Activated naive CD8-positive, alpha-beta T cell treated with anti-CD3 and anti-CD28 coated beads for 36 hours (primary cell): Measurements from ENCODE around the gene SENP7. TPM values are rescaled to one million over a fixed set of nuclear protein-coding genes. Genes with fewer than 3 reads are reported as not detected.
A peak's percentile ranks its signal among the peaks of the same experiment; 100 is the strongest.
"Not testable (repeated sequence)": the region's sequence is repeated elsewhere in the genome, so short reads cannot be mapped to it uniquely, and the experiment has no call there.

Experiments used
- DNase-seq: peaks from one replicate; pipeline ENCODE4 v3.0.0; 2021
- H3K27ac Mint-ChIP-seq: one replicate; pipeline ENCODE4 v1.8.0; 2022; ENCODE audit warnings: mild to moderate bottlenecking, moderate library complexity, mixed read lengths
- H3K27me3 Mint-ChIP-seq: one replicate; pipeline ENCODE4 v1.8.0; 2022; ENCODE audit warnings: mild to moderate bottlenecking, mixed read lengths
- H3K36me3 Mint-ChIP-seq: one replicate; pipeline ENCODE4 v1.8.0; 2021; ENCODE audit warnings: mild to moderate bottlenecking, mixed read lengths
- H3K4me1 Mint-ChIP-seq: one replicate; pipeline ENCODE4 v1.8.0; 2021; ENCODE audit warnings: mixed read lengths
- H3K4me3 Mint-ChIP-seq: one replicate; pipeline ENCODE4 v1.8.0; 2022; ENCODE audit warnings: mild to moderate bottlenecking, moderate library complexity, mixed read lengths
- H3K9me3 Mint-ChIP-seq: one replicate; pipeline ENCODE4 v1.8.0; 2022; ENCODE audit warnings: mixed read lengths
- total RNA-seq, 2 experiments: library from RNA; stranded (reverse); gene quantifications; one replicate each; pipeline ENCODE4 v1.2.3, GENCODE V29; 2021

SENP7 gene, protein sequence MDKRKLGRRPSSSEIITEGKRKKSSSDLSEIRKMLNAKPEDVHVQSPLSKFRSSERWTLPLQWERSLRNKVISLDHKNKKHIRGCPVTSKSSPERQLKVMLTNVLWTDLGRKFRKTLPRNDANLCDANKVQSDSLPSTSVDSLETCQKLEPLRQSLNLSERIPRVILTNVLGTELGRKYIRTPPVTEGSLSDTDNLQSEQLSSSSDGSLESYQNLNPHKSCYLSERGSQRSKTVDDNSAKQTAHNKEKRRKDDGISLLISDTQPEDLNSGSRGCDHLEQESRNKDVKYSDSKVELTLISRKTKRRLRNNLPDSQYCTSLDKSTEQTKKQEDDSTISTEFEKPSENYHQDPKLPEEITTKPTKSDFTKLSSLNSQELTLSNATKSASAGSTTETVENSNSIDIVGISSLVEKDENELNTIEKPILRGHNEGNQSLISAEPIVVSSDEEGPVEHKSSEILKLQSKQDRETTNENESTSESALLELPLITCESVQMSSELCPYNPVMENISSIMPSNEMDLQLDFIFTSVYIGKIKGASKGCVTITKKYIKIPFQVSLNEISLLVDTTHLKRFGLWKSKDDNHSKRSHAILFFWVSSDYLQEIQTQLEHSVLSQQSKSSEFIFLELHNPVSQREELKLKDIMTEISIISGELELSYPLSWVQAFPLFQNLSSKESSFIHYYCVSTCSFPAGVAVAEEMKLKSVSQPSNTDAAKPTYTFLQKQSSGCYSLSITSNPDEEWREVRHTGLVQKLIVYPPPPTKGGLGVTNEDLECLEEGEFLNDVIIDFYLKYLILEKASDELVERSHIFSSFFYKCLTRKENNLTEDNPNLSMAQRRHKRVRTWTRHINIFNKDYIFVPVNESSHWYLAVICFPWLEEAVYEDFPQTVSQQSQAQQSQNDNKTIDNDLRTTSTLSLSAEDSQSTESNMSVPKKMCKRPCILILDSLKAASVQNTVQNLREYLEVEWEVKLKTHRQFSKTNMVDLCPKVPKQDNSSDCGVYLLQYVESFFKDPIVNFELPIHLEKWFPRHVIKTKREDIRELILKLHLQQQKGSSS
- total RNA-seq: 10 to 100 TPM; 10.1 TPM

- Mint-ChIP-seq H3K9me3 (peaks cover 1% of the 10 kb centered on the region), H3K36me3 (peaks cover 9% of the 10 kb centered on the region), H3K27ac (peak within 1 kb of the TSS; percentile 96), H3K4me3 (peak within 1 kb of the TSS; percentile 98), H3K4me1 (peaks cover 42% of the 10 kb centered on the region), H3K27me3 (no peaks in the 10 kb centered on the region)
- peak; percentile 76 for DNase-seq
Measured at GRCh38 chr3:101512646-101513418, at the start of gene SENP7. SENP7 (minus strand) TSS chr3:101513212; CDS start chr3:101513130, 82 bp downstream.

- Mint-ChIP-seq H3K4me3 (peak within 1 kb of the TSS; percentile 91), H3K27me3 (peaks cover 8% of the 10 kb centered on the region), H3K9me3 (peaks cover 5% of the 10 kb centered on the region), H3K4me1 (peaks cover 30% of the 10 kb centered on the region), H3K36me3 (peaks cover 46% of the 10 kb centered on the region), H3K27ac (peak within 1 kb of the TSS; percentile 97)
- DNase-seq: peak; percentile 90
Measured at GRCh38 chr3:101561630-101562328, 48.8 kb upstream of the SENP7 start, which contains the start of gene TRMT10C. TRMT10C (plus strand) TSS chr3:101561868; CDS start chr3:101564782, 2,914 bp downstream.

GRCh38 chr3:101556064-101556463, 43.1 kb upstream of the SENP7 start:
- Mint-ChIP-seq H3K27ac (no peak overlapping the region), H3K36me3 (peaks cover 3% of the 10 kb centered on the region), H3K9me3 (peaks cover 3% of the 10 kb centered on the region), H3K4me3 (no peak overlapping the region), H3K4me1 (peaks cover 4% of the 10 kb centered on the region), H3K27me3 (peaks cover 12% of the 10 kb centered on the region)
- no peak for DNase-seq

DNA sequence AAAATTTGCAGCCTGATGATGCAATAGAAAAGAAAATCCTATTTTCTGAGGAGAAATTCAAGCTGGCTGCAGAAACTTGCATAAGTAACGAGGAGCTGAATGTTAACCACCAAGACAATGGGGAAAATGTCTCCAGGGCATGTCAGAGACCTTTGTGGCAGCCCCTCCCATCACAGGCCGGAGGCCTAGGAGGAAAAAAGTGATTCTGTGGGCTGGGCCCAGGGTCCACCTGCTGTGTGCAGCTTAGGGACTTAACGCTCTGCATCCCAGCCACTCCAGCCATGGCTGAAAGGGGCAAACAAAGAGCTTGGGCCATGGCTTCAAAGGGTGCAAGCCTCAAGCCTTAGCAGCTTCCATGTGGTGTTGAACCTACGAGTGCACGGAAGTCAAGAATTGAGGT, 40.4 kb upstream of the SENP7 start:
- H3K9me3 Mint-ChIP-seq, H3K4me1 Mint-ChIP-seq, H3K27me3 Mint-ChIP-seq, H3K36me3 Mint-ChIP-seq, H3K4me3 Mint-ChIP-seq, DNase-seq, H3K27ac Mint-ChIP-seq: not testable (repeated sequence)

- DNase-seq, H3K4me1 Mint-ChIP-seq, H3K36me3 Mint-ChIP-seq, H3K4me3 Mint-ChIP-seq, H3K27ac Mint-ChIP-seq, H3K27me3 Mint-ChIP-seq, H3K9me3 Mint-ChIP-seq: not testable (repeated sequence)
Measured at GRCh38 chr3:101551359-101552081, 38.5 kb upstream of the SENP7 start.

GRCh38 chr3:101549473-101549872, 36.5 kb upstream of the SENP7 start:
- DNase-seq: no peak
- Mint-ChIP-seq H3K4me1 (no peaks in the 10 kb centered on the region), H3K36me3 (no peaks in the 10 kb centered on the region), H3K9me3 (no peaks in the 10 kb centered on the region), H3K27me3 (no peaks in the 10 kb centered on the region), H3K27ac (no peak overlapping the region), H3K4me3 (no peak overlapping the region)

DNA sequence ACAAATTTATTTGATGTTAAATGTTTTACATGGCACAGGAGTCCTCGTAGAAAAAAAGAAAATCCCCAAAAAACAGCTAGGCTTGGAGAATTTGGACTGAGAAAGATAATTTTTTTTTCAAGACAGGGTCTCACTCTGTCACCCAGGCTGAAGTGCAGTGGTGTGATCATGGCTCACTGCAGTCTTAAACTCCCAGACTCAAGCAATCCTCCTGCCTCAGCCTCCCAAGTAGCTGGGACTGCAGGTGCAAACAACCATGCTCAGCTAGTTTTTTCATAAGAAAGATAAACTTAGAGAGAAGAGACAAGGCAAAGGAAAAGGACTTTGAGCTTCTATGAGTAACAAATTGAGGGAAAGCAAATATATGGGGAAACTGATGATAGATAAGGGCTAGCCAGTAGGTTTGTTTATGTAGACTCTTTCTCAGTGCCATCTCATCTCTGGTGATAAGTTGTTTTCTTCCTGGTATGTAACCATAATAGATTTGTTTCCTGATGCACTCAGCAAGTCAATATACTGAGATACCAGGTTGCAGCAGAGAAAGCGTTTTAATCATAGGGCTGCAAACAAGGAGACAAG, 35.6 kb upstream of the SENP7 start:
- Mint-ChIP-seq H3K36me3 (no peaks in the 10 kb centered on the region), H3K4me1 (peaks cover 7% of the 10 kb centered on the region), H3K4me3 (no peak overlapping the region), H3K27me3 (no peaks in the 10 kb centered on the region), H3K27ac (no peak overlapping the region), H3K9me3 (no peaks in the 10 kb centered on the region)
- DNase-seq: no peak

DNA sequence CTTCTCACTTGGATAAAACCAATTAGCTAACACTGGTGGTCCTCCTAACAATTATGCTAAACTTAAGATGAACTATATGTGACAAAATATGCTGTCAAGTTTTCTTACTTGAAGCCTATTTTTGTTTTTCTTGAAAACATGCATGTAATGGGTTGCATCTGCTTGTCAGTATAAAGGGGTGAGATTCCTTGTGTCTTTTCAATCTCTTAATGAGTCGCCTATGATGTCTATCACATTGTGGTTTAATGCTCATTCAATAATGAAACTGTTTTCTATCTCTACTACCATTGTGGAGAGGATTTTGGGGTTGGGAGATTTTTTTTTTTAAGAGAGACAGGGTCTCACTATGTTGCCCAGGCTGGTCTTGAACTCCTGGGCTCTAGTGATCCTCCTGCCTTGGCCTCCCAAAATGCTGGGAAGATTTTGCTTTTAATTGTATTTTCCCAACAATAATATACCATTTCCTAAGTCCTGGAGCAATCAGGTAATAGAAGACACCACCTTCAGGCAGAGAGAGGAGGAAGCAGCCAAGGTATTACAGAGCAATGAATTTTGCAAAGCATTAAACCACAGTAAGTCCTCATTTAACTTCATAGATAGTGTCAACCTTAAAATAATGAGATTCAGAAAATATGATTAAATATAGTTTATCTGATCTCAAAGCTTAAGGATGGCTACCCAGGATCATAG, 31.3 kb upstream of the SENP7 start:
- H3K27me3 Mint-ChIP-seq: no peaks in the 10 kb centered on the region
- no peak for DNase-seq
- peak overlapping the region; percentile 26 for H3K27ac Mint-ChIP-seq
- no peaks in the 10 kb centered on the region for H3K9me3 Mint-ChIP-seq
- H3K4me1 Mint-ChIP-seq: peaks cover 17% of the 10 kb centered on the region
- no peak overlapping the region for H3K4me3 Mint-ChIP-seq
- peaks cover 5% of the 10 kb centered on the region for H3K36me3 Mint-ChIP-seq

GRCh38 chr3:101542957-101543356, 29.9 kb upstream of the SENP7 start:
- H3K9me3 Mint-ChIP-seq: peaks cover 4% of the 10 kb centered on the region
- peaks cover 5% of the 10 kb centered on the region for H3K36me3 Mint-ChIP-seq
- no peak for DNase-seq
- peak overlapping the region; percentile 48 for H3K27ac Mint-ChIP-seq
- H3K4me1 Mint-ChIP-seq: peaks cover 17% of the 10 kb centered on the region
- no peaks in the 10 kb centered on the region for H3K27me3 Mint-ChIP-seq
- no peak overlapping the region for H3K4me3 Mint-ChIP-seq

GRCh38 chr3:101536955-101537354, 23.9 kb upstream of the SENP7 start:
- not testable (repeated sequence) for H3K36me3 Mint-ChIP-seq, H3K27me3 Mint-ChIP-seq, H3K4me1 Mint-ChIP-seq, H3K4me3 Mint-ChIP-seq, DNase-seq, H3K9me3 Mint-ChIP-seq, H3K27ac Mint-ChIP-seq

DNA sequence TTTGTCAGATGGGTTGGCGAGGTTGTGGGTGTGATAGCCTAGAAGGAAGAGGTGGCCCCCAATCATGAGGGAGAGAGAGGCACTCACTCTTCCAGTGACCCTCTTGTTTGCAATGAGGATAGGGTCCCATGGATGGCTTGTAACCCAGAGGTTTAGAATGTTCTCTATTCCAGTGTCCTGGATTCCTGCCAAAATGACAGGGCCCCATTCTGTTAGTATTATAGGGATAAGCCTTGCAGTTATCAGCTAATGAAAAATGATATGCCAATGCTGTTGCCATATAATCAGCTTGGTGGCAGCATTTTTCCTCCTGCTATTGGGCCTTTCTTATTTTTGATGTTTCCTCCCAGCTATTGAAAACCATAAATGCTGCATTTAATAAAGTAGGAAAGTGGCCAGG, 23.3 kb upstream of the SENP7 start:
- Mint-ChIP-seq H3K27ac (no peak overlapping the region), H3K9me3 (peaks cover 4% of the 10 kb centered on the region), H3K4me1 (peaks cover 13% of the 10 kb centered on the region)

DNA sequence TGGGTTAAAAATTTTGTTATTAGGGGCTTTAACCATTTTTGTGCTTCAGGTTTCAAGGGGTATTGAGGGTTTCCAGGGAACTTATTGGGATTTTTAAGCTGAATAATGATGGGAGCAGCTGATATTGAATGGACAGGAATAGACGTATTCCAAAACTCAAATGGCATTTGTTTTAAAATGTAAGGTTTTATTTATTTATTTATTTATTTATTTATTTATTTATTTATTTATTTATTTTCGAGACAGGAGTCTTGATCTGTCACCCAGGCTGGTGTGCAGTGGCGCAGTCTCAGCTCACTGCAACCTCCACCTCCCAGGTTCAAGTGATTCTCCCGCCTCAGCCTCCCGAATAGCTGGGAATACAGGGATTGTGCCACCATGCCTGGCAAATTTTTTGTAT, 22.2 kb upstream of the SENP7 start:
- no peaks in the 10 kb centered on the region for H3K27me3 Mint-ChIP-seq
- no peak for DNase-seq
- no peaks in the 10 kb centered on the region for H3K36me3 Mint-ChIP-seq
- H3K27ac Mint-ChIP-seq: no peak overlapping the region
- H3K4me1 Mint-ChIP-seq: peaks cover 23% of the 10 kb centered on the region
- peaks cover 4% of the 10 kb centered on the region for H3K9me3 Mint-ChIP-seq
- H3K4me3 Mint-ChIP-seq: no peak overlapping the region

More for the DNA sequence above, 23.3 kb upstream of the SENP7 start:
- no peaks in the 10 kb centered on the region for H3K27me3 Mint-ChIP-seq
- H3K36me3 Mint-ChIP-seq: no peaks in the 10 kb centered on the region
- DNase-seq: no peak
- H3K4me3 Mint-ChIP-seq: no peak overlapping the region

- Mint-ChIP-seq H3K27me3 (no peaks in the 10 kb centered on the region), H3K36me3 (peaks cover 5% of the 10 kb centered on the region), H3K4me3 (no peak overlapping the region), H3K27ac (no peak overlapping the region), H3K4me1 (peaks cover 28% of the 10 kb centered on the region), H3K9me3 (peaks cover 5% of the 10 kb centered on the region)
- DNase-seq: no peak
Measured at GRCh38 chr3:101533603-101533968, 20.6 kb upstream of the SENP7 start.
